CD4-positive, CD25-positive, alpha-beta regulatory T cell (primary cell): ENCODE data around the gene ADGRD2. TPM values are rescaled to one million over a fixed set of nuclear protein-coding genes. Genes with fewer than 3 reads are reported as not detected.

Source experiments
- ATAC-seq, 2 donors: fragments of 150-1000 bp; cut with Tn5 transposase; one replicate each; pipeline ENCODE4 v1.10.0; 2021; ENCODE audit warnings: low read depth in 2 of 2, moderate number of reproducible peaks in 2 of 2, moderate library complexity in 1 of 2
- DNase-seq, 3 donors: peaks; one replicate each; pipeline versions ENCODE4 v3.0.0 to v3.0.0-alpha.2; 2012 to 2022; ENCODE audit warnings: mixed read lengths in 1 of 3
- H3K27ac ChIP-seq: one replicate; pipeline ENCODE4 v1.7.0; 2013; ENCODE audit warnings: mild to moderate bottlenecking, low read length; ENCODE audit not compliant: insufficient read depth, poor library complexity, severe bottlenecking
- H3K27me3 ChIP-seq: one replicate; pipeline ENCODE4 v1.7.0; 2013; ENCODE audit warnings: low read length; ENCODE audit not compliant: control insufficient read depth, insufficient read depth
- H3K36me3 ChIP-seq: one replicate; pipeline ENCODE4 v1.7.0; 2013; ENCODE audit warnings: mild to moderate bottlenecking, low read length, moderate library complexity; ENCODE audit not compliant: control insufficient read depth, insufficient read depth
- H3K4me1 ChIP-seq: 2 replicates; pipeline ENCODE4 v1.7.0; 2013; ENCODE audit warnings: mild to moderate bottlenecking, low read length; ENCODE audit not compliant: insufficient read depth, control insufficient read depth, poor library complexity, severe bottlenecking
- H3K4me3 ChIP-seq: one replicate; pipeline ENCODE4 v1.7.0; 2013; ENCODE audit warnings: low read depth, mild to moderate bottlenecking, low read length, moderate library complexity
- H3K9me3 ChIP-seq, 2 experiments: 1 replicate in 1 of 2; 2 replicates in 1 of 2; pipeline ENCODE4 v1.7.0; 2013; ENCODE audit warnings: low read length in 2 of 2, mild to moderate bottlenecking in 1 of 2, moderate library complexity in 1 of 2; ENCODE audit not compliant: control insufficient read depth in 2 of 2
- H3K27ac Mint-ChIP-seq, 3 donors: one replicate each; pipeline ENCODE4 v1.8.0; 2020 to 2022; ENCODE audit warnings: mild to moderate bottlenecking in 3 of 3, mixed read lengths in 3 of 3, moderate library complexity in 2 of 3
- H3K27me3 Mint-ChIP-seq: one replicate; pipeline ENCODE4 v1.8.0; 2022; ENCODE audit warnings: mild to moderate bottlenecking, mixed read lengths
- H3K36me3 Mint-ChIP-seq: one replicate; pipeline ENCODE4 v1.8.0; 2020; ENCODE audit warnings: mixed read lengths
- H3K4me1 Mint-ChIP-seq, 4 donors: one replicate each; pipeline ENCODE4 v1.8.0; 2020 to 2022; ENCODE audit warnings: mixed read lengths in 4 of 4, mild to moderate bottlenecking in 1 of 4
- H3K4me3 Mint-ChIP-seq, 4 donors: one replicate each; pipeline ENCODE4 v1.8.0; 2020 to 2022; ENCODE audit warnings: mild to moderate bottlenecking in 4 of 4, mixed read lengths in 4 of 4, moderate library complexity in 3 of 4
- H3K9me3 Mint-ChIP-seq, 7 donors: one replicate each; pipeline ENCODE4 v1.8.0; 2020 to 2022; ENCODE audit warnings: mixed read lengths in 7 of 7, mild to moderate bottlenecking in 3 of 7, moderate library complexity in 2 of 7
- polyA plus RNA-seq, 4 donors: library from polyadenylated mRNA; unstranded; fragments of 300-500 nt; fragmentation: Illumina TruSeq; gene quantifications; one replicate each; pipeline ENCODE4 v1.2.3, GENCODE V29; 2021
- total RNA-seq: library from RNA; stranded (reverse); gene quantifications from one replicate; pipeline ENCODE4 v1.2.3, GENCODE V29; 2022

Gene ADGRD2
- total and polyA plus RNA-seq, 5 donors from 2014 or later: not detected

- Histone ChIP-seq H3K9me3 (no peaks in the 10 kb centered on the region), H3K27me3 (no peaks in the 10 kb centered on the region), H3K36me3 (no peaks in the 10 kb centered on the region), H3K27ac (no peak overlapping the region), H3K4me3 (no peak overlapping the region), H3K4me1 (no peaks in the 10 kb centered on the region)
- DNase-seq: no peak
- H3K27ac Mint-ChIP-seq: no peak overlapping the region
- no peaks in the 10 kb centered on the region for H3K36me3 Mint-ChIP-seq
- H3K9me3 Mint-ChIP-seq: no peaks in the 10 kb centered on the region
- H3K4me1 Mint-ChIP-seq: peaks cover 0 to 4% (median 0%) of the 10 kb centered on the region in 4 donors
- no peak for ATAC-seq
- H3K4me3 Mint-ChIP-seq: no peak overlapping the region
- H3K27me3 Mint-ChIP-seq: peaks cover 35% of the 10 kb centered on the region
Observed at GRCh38 chr9:124447297-124447661, 3.0 kb upstream of the ADGRD2 start.

DNA sequence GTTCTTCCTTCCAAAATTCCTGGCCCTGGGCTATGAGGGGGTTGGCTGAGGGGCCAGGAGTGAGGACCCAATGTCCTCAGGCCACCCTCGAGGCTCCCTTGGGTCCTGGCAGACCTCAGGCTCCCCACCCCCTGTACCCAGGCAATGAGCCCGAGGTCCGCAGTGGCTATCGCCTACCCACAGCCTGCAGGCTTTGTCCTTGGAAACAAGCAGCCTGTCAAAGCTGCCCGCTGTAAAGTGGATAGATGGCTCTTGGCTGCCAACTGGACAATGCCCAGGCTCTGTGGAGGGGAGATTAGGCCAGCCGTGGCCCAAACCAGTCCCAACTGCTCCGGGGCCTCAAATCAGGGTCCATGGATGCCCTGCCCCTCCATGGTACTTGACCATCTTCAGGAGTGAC is 2.2 kb upstream of the ADGRD2 start:
- H3K27me3 ChIP-seq: no peaks in the 10 kb centered on the region
- H3K4me1 Mint-ChIP-seq: peaks cover 0 to 4% (median 0%) of the 10 kb centered on the region in 4 donors
- no peaks in the 10 kb centered on the region for H3K9me3 Mint-ChIP-seq
- no peaks in the 10 kb centered on the region for H3K36me3 Mint-ChIP-seq
- ATAC-seq (no peak), DNase-seq (no peak)
- H3K27me3 Mint-ChIP-seq: peaks cover 33% of the 10 kb centered on the region
- no peaks in the 10 kb centered on the region for H3K36me3 ChIP-seq
- H3K27ac Mint-ChIP-seq: no peak overlapping the region
- no peak overlapping the region for H3K4me3 ChIP-seq
- H3K27ac ChIP-seq: no peak overlapping the region
- H3K4me3 Mint-ChIP-seq: no peak overlapping the region
- H3K9me3 ChIP-seq: no peaks in the 10 kb centered on the region
- no peaks in the 10 kb centered on the region for H3K4me1 ChIP-seq

DNA sequence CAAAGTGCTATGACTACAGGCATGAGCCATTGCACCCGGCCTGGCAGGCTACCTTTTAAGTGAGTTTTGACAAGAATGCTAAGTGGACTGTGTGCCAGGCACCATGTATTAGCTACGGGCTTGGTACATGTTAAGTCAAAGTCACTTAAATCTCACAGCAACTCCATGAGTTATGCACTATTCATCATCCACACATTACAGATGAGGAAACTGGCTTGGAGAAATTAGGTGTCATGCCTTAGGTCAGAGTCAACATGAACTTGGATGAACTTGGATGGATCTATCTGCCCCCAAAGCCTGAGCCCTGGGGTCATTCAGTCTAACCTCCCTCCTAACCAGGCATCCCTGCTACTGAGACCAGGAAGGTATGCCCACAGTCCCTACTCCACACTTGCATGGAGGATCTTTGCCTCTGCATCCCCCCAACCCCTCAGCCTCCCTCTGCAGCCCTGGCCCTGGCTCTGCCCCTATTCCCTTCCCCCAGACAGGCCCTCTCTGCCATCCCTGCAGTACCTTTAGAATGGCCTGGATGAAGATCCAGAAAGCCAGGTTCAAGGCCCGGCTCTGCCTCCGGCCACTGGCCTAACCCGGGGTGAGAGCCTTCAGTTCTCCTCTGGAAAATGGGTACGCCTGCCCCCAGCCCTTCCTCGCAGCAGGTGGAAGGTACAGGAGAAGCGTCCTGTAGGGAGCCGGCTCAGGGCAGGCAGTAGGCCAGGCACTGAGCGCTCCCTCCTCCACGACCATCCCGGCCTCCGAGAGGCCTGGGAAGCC is 685 bp upstream of the ADGRD2 start:
- H3K4me3 ChIP-seq: no peak overlapping the region
- no peaks in the 10 kb centered on the region for H3K36me3 ChIP-seq
- no peaks in the 10 kb centered on the region for H3K27me3 ChIP-seq
- Mint-ChIP-seq H3K27ac (no peak overlapping the region), H3K27me3 (peaks cover 31% of the 10 kb centered on the region), H3K36me3 (no peaks in the 10 kb centered on the region), H3K9me3 (no peaks in the 10 kb centered on the region), H3K4me3 (no peak overlapping the region), H3K4me1 (peaks cover 0 to 4% (median 0%) of the 10 kb centered on the region in 4 donors)
- DNase-seq (no peak), ATAC-seq (no peak)
- no peaks in the 10 kb centered on the region for H3K4me1 ChIP-seq
- no peaks in the 10 kb centered on the region for H3K9me3 ChIP-seq
- no peak overlapping the region for H3K27ac ChIP-seq

GRCh38 chr9:124450931-124451661 is 845 bp downstream of the ADGRD2 start:
- no peaks in the 10 kb centered on the region for H3K36me3 Mint-ChIP-seq
- peaks cover 0 to 4% (median 0%) of the 10 kb centered on the region in 4 donors for H3K4me1 Mint-ChIP-seq
- ATAC-seq: no peak
- H3K9me3 Mint-ChIP-seq: no peaks in the 10 kb centered on the region
- no peak overlapping the region for H3K27ac Mint-ChIP-seq
- no peaks in the 10 kb centered on the region for H3K27me3 ChIP-seq
- H3K4me3 Mint-ChIP-seq: no peak overlapping the region
- no peak overlapping the region for H3K4me3 ChIP-seq
- no peaks in the 10 kb centered on the region for H3K36me3 ChIP-seq
- H3K27ac ChIP-seq: no peak overlapping the region
- H3K4me1 ChIP-seq: no peaks in the 10 kb centered on the region
- H3K27me3 Mint-ChIP-seq: peaks cover 38% of the 10 kb centered on the region
- DNase-seq: no peak
- no peaks in the 10 kb centered on the region for H3K9me3 ChIP-seq

DNA sequence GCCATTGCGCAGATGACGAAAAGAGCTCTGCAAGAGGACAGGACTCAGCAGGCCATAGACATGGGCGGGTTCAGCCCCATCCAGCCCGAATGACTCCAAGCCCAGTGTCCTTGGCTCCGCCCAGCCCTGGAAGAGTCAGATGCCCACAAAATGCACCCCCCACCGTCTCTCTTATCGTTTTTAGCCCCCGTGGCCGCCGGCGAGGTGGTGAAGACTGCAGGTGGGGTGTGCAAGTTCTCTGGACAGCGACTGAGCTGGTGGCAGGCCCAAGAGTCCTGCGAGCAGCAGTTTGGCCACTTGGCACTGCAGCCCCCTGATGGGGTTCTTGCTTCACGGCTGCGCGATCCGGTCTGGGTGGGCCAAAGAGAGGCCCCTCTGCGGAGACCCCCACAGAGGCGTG is 2.1 kb downstream of the ADGRD2 start:
- H3K4me3 Mint-ChIP-seq: no peak overlapping the region
- H3K9me3 Mint-ChIP-seq: peaks cover 0 to 2% (median 0%) of the 10 kb centered on the region in 7 donors
- Histone ChIP-seq H3K27ac (no peak overlapping the region), H3K27me3 (no peaks in the 10 kb centered on the region), H3K9me3 (no peaks in the 10 kb centered on the region), H3K4me3 (no peak overlapping the region), H3K4me1 (no peaks in the 10 kb centered on the region), H3K36me3 (no peaks in the 10 kb centered on the region)
- H3K4me1 Mint-ChIP-seq: peaks cover 0 to 4% (median 0%) of the 10 kb centered on the region in 4 donors
- peaks cover 38% of the 10 kb centered on the region for H3K27me3 Mint-ChIP-seq
- no peaks in the 10 kb centered on the region for H3K36me3 Mint-ChIP-seq
- H3K27ac Mint-ChIP-seq: peak overlapping the region in 1 of 3 donors; percentile 32
- no peak for ATAC-seq
- no peak for DNase-seq

DNA sequence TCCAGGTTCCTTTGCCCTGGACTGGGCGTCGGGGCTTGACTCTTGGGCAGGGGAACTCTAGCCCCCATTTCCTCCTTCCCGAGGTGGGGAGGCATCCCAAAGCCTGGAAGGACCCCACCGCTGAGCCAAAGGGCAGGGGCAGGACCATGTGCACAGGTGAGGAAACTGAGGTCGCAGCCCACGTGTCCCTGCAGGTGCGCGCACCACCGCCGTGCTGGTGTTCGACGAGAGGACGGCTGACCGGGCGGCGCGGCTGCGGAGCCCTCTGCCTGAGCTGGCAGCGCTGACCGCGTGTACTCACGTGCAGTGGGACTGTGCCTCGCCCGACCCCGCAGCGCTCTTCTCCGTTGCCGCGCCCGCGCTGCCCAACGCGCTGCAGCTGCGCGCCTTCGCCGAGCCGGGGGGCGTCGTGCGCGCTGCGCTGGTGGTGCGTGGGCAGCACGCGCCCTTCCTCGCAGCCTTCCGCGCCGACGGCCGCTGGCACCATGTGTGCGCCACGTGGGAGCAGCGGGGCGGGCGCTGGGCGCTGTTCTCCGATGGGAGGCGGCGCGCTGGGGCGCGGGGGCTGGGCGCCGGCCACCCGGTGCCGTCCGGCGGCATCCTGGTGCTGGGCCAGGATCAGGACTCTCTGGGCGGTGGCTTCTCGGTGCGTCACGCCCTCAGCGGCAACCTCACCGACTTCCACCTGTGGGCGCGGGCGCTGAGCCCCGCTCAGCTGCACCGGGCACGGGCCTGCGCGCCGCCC is 2.8 kb downstream of the ADGRD2 start:
- Mint-ChIP-seq H3K4me3 (no peak overlapping the region), H3K27ac (no peak overlapping the region), H3K36me3 (no peaks in the 10 kb centered on the region), H3K27me3 (peaks cover 37% of the 10 kb centered on the region), H3K4me1 (peaks cover 0 to 4% (median 0%) of the 10 kb centered on the region in 4 donors), H3K9me3 (peaks cover 0 to 2% (median 0%) of the 10 kb centered on the region in 7 donors)
- Histone ChIP-seq H3K4me1 (no peaks in the 10 kb centered on the region), H3K27ac (no peak overlapping the region), H3K36me3 (no peaks in the 10 kb centered on the region), H3K9me3 (no peaks in the 10 kb centered on the region), H3K27me3 (no peaks in the 10 kb centered on the region), H3K4me3 (no peak overlapping the region)
- DNase-seq: no peak
- no peak for ATAC-seq

GRCh38 chr9:124453586-124454191 is 3.4 kb downstream of the ADGRD2 start:
- no peaks in the 10 kb centered on the region for H3K27me3 ChIP-seq
- DNase-seq (no peak), ATAC-seq (no peak)
- peaks cover 0 to 2% (median 0%) of the 10 kb centered on the region in 7 donors for H3K9me3 Mint-ChIP-seq
- H3K36me3 ChIP-seq: no peaks in the 10 kb centered on the region
- H3K27ac Mint-ChIP-seq: no peak overlapping the region
- peaks cover 0 to 4% (median 0%) of the 10 kb centered on the region in 4 donors for H3K4me1 Mint-ChIP-seq
- no peaks in the 10 kb centered on the region for H3K9me3 ChIP-seq
- H3K4me3 Mint-ChIP-seq: no peak overlapping the region
- no peak overlapping the region for H3K27ac ChIP-seq
- no peaks in the 10 kb centered on the region for H3K4me1 ChIP-seq
- peaks cover 30% of the 10 kb centered on the region for H3K27me3 Mint-ChIP-seq
- no peaks in the 10 kb centered on the region for H3K36me3 Mint-ChIP-seq
- H3K4me3 ChIP-seq: no peak overlapping the region
